ENCODE data around the gene ZBTB11.
"Not testable (repeated sequence)": the region's sequence is repeated elsewhere in the genome, so short reads cannot be mapped to it uniquely, and the experiment has no call there.

ZBTB11 gene

GRCh38 chr3:101676765-101677435, at the start of gene ZBTB11:
TSS of gene ZBTB11 (minus strand) at chr3:101677132. CDS start at chr3:101676914, 218 bp downstream.
- peak; percentile 98 for DNase-seq (ENCODE audit: low spot score)

GRCh38 chr3:101725890-101726275, 49.0 kb upstream of the ZBTB11 start:
- DNase-seq (ENCODE audit: low spot score) (no peak), FAIRE-seq (no peak)

More at GRCh38 chr3:101676765-101677435, at the start of gene ZBTB11:
- FAIRE-seq: peak; percentile 82

DNA sequence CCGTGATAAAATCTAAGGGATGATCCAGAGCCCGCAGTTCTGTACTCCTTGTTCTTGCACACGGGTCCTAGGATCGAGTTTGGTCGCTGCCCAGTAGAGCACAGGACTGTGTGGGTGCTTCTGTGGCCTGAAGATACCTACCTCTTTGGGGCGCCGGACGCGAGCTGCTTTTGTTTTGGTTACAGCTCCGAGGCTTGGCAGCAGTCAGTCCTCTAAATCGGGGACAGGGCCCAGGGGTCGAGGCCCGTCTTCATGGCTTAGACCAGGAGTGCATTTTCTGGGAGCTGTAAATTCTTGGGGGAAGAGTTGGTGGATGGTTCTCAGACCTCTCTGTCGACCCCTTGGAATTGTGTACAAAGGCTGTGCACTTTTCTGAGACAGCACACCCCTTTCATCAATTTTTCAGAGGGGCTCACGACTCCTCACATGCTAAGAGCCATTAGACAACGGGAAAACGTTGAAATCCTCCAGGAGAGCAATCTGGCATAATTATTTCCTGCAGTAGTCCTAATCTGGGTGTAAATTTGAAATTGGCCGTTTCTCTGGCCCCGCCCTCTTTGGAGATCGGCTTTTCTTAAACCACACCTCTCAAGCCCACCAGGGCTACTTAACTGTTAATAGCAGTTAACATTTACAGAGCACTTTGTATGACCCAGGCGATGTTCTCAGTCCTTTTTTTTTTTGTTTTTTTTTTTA, 48.4 kb upstream of the ZBTB11 start:
- FAIRE-seq (no peak), DNase-seq (ENCODE audit: low spot score) (peak; percentile 20)

DNA sequence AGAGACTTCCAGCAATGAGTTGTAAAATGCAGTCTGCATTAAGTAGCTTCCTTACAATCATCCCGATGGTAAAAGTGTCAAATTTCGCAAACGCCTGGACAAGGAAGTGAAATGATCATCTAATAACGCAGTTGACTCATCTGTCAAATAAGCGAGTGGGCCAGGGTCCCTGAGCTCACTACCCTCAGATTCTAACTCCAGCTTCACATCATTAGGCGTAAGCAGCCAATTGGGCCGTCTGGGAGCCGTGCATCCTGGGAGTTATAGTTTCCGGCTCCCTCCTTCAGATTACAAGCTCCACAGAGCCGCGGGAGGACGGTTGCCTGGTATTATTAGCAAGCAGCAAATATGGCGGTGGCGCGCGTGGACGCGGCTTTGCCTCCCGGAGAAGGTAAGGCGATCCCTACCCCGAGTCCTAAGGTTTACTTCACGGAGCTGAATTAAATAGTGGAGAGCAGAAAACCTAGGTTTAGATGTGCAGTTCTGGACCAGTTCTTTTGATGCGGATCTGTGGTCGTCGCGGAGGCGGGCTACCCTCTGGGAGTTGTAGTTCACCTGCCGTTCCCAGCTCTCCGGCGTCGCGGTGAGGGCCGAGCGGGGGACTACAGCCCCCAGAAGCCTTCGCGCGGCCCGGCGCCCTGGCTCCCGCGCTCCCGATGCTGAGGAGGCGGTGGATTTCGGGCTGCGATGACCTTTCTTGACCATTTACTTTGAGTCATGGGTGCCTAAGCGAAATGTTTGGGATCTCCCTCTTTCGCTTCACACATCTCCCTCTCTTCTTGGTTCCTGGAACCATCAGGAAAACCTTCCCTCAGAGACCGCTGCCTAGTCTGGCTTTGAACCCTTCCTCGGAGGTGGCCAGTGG, 47.6 kb upstream of the ZBTB11 start, which contains the start of gene CEP97:
CEP97 (plus strand) TSS at position 286 of the 865 bp plus-strand sequence; CDS start at position 349, 63 bp downstream.
- DNase-seq (ENCODE audit: low spot score) (peak; percentile 94), FAIRE-seq (peak; percentile 32)

- no peak for FAIRE-seq
- DNase-seq (ENCODE audit: low spot score): no peak
Observed at GRCh38 chr3:101722394-101723173, 45.7 kb upstream of the ZBTB11 start.

GRCh38 chr3:101720851-101721840, 44.2 kb upstream of the ZBTB11 start:
- FAIRE-seq (no peak), DNase-seq (ENCODE audit: low spot score) (peak; percentile 10)

DNA sequence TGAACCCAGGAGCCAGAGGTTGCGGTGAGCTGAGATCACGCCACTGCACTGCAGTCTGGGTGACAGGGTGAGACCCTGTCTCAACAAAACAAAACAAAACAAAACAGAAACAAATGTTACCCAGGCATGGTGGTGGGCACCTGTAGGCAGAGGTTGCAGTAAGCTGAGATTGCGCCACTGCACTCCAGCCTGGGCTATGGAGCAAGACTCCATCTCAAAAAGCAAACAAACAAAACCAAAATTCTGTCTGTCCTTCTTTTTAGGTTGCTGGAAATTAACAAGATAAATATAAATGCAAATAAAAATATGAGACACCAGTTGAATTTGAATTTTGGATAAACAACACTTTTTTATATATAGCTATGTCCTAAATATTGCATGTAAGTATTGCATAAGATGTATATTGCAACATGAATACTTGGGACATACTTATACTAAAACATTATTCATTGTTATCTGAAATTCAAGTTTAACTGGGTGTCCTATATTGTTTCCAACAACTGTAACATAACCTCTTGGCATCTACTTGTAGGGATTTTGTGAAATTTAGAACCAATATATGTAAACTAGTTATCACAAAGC, 42.8 kb upstream of the ZBTB11 start:
- FAIRE-seq: no peak
- DNase-seq (ENCODE audit: low spot score): no peak

DNA sequence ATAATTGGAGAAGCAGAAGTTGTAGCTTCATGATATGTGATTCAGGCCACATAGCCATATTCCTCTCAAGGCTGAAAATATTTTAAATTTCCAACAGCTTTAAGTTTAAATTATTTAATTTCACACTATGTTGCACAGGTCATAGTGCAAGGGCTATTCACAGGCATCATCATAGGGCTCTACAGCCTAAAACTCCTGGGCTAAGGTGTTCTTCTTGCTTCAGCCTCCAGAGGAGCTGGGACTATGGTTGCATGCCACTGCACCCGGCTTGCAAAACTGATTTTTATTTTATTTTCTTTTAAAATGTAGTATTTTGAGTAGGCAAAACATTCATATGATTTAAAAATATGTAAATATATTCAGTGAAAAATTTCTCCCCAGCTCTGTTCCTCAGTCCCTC, 41.5 kb upstream of the ZBTB11 start:
- DNase-seq (ENCODE audit: low spot score): no peak
- no peak for FAIRE-seq

GRCh38 chr3:101709126-101709525, 32.2 kb upstream of the ZBTB11 start:
- FAIRE-seq (no peak), DNase-seq (ENCODE audit: low spot score) (no peak)

- not testable (repeated sequence) for FAIRE-seq
Observed at GRCh38 chr3:101704639-101705038, 27.7 kb upstream of the ZBTB11 start.

GRCh38 chr3:101703169-101703568, 26.2 kb upstream of the ZBTB11 start:
- DNase-seq (ENCODE audit: low spot score) (peak; percentile 47), FAIRE-seq (peak; percentile 61)

More at GRCh38 chr3:101704639-101705038, 27.7 kb upstream of the ZBTB11 start:
- DNase-seq (ENCODE audit: low spot score): not testable (repeated sequence)

DNA sequence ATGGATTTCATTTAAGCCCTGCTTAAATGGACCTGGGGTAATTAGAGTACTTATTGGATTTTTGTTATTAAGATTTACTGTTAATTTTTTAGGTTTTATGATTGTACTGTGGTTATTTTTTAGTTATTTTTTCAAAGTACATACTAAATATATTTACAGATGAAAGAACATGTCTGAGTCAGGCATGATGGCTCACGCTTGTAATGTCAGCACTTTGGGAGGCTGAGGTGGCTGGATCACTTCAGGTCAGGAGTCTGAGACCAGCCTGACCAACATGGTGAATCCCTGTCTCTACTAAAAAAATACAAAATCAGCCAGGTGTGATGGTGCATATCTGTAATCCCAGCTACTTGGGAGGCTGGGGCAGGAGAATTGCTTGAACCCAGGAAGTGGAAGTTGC, 25.8 kb upstream of the ZBTB11 start:
- FAIRE-seq (no peak), DNase-seq (ENCODE audit: low spot score) (no peak)

DNA sequence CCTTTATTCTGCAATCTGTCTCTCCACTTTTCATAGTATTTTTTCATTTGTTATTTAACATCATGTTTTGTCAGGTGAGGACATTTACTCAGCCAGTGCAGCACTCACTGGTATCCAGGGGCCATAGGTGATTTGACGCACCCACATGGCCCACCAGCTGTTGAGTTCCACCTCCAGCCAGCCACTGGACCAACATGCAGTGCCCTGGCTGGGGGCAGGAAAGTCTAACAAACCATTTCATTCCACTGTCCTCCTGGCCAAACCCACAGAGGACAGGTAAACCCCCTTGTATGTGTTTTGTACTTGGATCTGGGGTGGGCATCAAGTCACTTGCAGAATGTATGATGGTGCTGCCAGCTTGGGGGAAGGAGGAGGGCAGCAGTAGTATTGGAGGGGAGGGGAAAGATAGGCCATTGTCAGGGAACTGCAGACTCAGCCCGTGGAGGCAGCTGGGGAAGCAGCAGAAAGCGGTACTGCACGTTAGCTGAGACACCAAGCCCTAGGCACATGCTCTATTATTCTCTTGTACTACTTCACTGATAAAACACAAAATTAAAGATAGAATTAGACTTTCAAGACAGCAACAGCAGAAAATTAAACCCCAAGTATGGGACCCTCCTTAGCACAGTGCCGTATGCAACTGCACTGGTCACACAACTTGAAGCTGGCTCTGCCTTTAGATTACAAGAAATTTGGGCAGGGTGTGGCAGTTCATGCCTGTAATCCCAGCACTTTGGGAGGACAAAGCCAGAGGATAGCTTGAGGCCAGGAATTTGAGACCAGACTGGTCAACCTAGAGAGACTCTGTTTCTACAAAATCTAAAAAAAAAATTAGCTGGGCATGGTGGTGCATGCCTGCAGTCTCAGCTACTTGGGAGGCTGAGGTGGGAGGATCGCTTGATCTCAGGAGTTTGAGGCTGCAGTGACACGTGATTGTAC, 25.0 kb upstream of the ZBTB11 start:
- no peak for DNase-seq (ENCODE audit: low spot score)

DNA sequence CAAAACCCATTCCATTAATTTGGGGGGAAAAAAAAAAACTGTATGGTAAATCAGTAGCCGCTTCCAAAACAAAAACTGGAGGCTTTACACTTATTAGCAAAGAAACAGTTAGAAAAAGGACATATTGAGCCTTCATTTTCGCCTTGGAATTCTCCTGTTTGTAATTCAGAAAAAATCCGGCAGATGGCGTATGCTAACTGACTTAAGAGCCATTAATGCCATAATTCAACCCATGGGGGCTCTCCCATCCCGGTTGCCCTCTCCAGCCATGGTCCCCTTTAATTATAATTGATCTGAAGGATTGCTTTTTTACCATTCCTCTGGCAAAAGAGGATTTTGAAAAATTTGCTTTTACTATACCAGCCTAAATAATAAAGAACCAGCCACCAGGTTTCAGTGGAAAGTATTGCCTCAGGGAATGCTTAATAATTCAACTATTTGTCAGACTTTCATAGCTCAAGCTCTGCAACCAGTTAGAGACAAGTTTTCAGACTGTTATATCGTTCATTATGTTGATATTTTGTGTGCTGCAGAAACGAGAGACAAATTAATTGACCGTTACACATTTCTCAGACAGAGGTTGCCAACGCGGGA, 18.9 kb upstream of the ZBTB11 start:
- FAIRE-seq (no peak), DNase-seq (ENCODE audit: low spot score) (peak; percentile 19)

More for the DNA sequence above, 25.0 kb upstream of the ZBTB11 start:
- no peak for FAIRE-seq

GRCh38 chr3:101694836-101695235, 17.9 kb upstream of the ZBTB11 start:
- not testable (repeated sequence) for DNase-seq (ENCODE audit: low spot score); FAIRE-seq

GRCh38 chr3:101693540-101693939, 16.6 kb upstream of the ZBTB11 start:
- DNase-seq (ENCODE audit: low spot score): peak; percentile 42

More at GRCh38 chr3:101693540-101693939, 16.6 kb upstream of the ZBTB11 start:
- FAIRE-seq: not testable (repeated sequence)

Measured in urothelium cell line (cell line).